HG02981 (cell line): ENCODE measurements around the gene CIAO3.

Source experiments
- ATAC-seq: cut with Tn5 transposase; IDR thresholded peaks from one replicate; pipeline ENCODE4 v1.9.1; 2021; ENCODE audit warnings: mild to moderate bottlenecking, moderate library complexity; ENCODE audit not compliant: unreplicated experiment

CIAO3 gene

DNA sequence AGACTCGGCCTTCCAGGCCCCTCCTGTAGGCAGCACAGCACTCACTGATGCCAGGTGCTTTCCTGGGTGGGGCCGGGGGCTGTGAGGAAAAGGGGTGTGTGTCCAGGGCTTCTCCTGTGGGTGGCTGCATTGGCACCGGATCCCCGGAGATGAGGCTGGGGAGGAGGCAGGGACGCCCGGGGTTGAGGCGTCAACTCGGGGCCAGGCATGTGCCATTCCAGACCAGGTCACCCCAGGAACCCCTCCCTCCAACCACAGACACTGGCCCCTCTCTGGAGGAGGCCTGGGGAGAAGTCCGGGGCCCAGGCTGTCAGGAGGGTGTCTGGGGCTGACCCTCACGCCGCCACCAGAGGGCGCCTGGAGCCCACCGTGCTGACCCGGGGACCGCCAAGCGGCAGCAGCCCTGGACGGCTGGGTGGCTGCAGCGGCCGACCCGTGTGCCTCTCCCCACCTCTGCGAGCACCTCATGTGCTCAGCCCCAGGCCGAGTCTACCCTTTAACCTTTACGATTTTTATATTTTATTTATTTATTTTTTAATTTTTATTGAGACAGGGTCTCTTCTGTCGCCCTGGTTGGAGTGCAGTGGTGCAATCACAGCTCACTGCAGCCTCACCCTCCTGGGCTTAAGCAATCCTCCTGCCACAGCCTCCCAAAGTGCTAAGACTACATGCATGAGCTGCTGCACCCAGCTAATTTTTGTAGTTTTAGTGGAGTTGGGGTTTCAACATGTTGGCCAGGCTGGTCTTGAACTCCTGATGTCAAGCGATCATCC lies 29.1 kb downstream of the CIAO3 start:
- no peak for ATAC-seq

DNA sequence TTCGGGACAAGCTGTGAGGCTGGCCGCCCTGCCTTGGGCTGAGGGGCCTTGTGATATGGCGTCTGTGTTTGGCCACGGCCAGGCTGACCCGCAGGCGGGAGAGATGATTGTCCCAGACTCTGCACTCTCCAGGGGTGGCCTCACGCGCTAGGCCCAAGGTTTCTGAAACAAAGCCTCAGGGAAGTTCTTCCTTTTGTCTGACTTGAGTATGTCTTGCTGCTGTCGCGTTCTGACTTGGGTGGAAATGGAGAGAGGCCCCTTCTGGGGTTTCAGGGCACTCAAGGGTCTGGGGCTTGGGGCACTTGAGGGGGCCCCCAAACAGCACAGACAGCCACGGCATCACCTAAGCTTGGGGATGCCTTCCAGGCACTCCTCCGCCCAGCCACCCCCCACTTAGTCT lies 29.7 kb downstream of the CIAO3 start:
- no peak for ATAC-seq

- ATAC-seq, result no peak
Observed at GRCh38 chr16:710500-711075, 30.2 kb downstream of the CIAO3 start.

GRCh38 chr16:709566-710499 lies 31.0 kb downstream of the CIAO3 start:
- ATAC-seq, result no peak

DNA sequence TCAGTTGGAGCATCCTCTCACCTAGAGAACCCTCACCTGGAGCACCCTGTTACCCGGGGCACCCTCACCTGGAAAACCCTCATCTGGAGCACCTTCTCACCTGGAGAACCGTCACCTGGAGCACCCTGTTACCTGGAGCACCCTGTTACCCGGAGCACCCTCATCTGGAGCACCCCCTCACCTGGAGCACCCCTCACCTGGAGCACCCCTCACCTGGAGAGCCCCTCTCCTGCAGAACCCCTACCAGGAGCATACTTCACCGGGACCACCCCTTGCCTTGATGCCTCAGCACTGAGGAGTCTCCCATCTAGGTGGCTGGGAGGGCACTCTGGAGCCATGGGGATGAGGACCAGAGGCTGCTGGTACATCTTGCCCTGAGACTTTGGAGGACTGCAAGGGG lies 31.8 kb downstream of the CIAO3 start:
- ATAC-seq, result no peak

DNA sequence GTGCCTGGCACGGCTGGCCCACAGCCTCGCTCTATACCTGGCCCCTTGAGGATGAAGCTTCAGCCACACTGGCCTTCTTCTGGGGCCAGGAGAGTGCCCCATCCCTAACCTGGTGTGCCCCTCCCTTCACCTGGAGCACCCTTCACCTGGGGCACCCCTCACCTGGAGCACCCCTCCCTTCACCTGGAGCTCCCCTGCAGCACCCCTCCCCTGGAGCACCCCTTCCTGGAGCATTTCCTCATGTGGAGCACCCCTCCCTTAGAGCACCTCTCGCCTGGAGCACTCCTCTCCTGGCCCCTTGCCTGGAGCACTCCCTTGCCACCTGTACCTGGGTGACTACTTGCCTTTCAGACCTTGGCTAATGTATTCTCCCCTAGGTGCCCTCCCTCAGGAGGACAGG lies 32.8 kb downstream of the CIAO3 start:
- no peak for ATAC-seq

- ATAC-seq, result no peak
Observed at GRCh38 chr16:707062-707538, 33.7 kb downstream of the CIAO3 start.

GRCh38 chr16:706189-707061 lies 34.4 kb downstream of the CIAO3 start:
- ATAC-seq, result no peak

DNA sequence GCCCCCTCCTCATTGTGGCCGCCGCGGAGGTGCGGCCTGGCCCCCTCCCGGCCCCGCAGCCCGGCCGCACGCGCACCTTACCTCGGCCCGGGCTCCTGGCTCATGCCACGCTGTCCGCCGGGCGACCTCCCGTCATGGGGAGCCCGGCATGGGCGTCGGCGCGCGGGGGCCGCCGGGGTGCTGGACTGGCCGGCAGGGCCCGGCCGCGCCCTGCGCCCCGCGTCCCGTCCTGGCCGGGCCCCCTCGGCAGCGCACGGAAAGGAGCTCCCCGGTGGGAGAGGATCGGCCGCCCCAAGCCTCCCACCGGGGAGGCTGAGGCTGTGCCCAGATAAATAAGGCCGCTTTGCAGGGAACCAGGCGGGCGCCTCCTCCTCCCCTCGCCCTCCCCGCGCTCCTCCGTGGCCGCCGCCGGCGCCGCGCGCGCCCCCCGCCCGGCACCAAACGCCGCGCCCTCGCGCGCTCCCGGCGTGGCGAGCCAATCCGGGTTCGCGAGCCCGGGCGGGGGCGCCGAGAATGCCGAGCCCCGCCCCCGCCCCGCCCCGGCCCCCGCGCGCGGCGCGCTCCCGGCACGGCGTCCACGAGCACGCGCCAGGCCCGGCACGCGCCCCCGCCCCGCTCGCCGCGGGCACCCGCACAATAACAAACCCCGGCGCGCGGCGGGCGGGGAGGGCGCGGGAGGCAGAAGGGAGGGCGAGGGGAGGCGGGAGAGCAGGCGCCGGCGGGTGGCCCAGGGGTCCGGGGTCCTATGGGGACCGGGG lies 35.2 kb downstream of the CIAO3 start, which contains the start of gene FBXL16:
TSS of gene FBXL16 (minus strand) at position 371 of the 758 bp plus-strand sequence. CDS start 8,396 bp downstream, outside the sequence.
- no peak for ATAC-seq

DNA sequence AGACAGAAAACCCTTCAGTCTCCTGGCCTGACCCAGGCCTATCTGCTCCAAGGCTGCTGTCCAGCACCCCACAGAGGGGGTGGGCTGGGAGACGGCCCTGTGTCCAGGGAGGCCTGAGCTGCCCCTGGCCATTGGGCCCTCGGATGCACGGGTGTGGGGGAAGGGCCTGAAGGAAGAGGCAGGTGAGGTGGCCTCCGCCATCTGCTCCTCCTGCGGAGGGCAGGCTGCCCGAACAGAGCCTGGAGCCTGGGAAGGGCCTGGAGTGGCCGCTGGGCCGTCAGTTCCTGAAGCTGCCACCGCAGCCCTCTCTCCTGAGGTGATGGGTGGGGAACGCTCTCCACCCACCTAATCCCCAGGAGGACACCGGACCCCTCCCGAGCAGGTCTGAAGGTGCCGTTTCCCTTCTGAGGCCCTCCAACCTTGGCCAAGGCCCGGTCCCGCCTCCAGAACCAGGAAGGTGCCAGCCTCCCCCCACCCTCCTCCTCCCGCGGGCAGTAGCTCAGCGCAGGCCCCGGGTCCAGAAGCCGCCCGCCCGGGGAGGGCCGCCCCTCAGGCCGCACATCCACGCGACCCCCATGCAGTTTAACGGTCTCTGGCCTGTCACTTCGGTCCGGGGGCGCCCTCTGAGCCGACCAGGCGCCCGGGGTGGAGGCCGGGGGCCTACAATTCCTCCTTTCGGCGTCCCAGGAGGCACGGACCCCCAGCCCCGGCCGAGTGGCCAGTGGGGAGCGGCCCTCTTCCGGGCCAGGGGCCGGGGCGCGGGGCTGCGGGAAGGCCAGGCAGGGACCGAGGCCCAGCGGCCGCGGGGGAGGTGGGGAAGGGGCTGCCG lies 36.0 kb downstream of the CIAO3 start:
- ATAC-seq, result no peak

DNA sequence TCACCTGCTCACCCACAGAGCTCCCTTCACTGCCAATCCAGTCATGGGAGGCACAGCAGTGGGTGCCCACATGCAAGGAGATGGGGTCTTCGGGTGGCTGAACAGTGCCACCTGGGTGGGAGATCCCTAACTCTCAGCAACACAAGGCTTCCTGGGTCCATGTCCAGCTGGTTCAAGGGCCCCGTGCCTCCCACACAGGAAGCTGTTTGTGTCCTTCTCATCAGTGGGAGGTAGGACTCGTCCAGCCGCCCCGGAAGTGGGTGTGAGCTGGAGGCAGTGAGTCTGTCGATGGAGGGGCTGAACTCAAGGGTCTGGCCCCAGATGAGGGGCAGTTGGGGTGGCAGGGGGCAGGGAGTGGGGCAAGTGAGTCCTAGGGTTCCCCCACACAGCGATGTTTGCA lies 36.8 kb downstream of the CIAO3 start:
- no peak for ATAC-seq

DNA sequence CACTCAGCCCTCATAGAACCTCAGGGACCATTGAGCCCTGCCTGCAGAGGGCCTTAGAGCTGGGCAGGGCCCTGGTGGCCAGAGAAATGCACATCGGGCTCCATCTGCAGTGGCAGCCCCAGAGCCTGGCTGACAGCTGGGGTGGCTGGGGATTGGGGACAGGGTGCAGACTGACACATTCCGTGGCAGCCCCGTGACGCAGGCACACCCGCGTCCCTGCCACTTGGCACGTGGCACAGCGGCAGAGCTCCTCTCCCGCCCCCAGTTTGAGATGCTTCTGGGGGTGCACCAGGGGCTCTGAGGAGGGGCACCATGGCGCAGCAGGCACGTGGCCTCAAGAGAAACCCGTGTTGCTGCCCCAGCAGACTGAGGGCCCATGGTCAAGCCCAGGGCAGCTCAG lies 37.4 kb downstream of the CIAO3 start:
- no peak for ATAC-seq

DNA sequence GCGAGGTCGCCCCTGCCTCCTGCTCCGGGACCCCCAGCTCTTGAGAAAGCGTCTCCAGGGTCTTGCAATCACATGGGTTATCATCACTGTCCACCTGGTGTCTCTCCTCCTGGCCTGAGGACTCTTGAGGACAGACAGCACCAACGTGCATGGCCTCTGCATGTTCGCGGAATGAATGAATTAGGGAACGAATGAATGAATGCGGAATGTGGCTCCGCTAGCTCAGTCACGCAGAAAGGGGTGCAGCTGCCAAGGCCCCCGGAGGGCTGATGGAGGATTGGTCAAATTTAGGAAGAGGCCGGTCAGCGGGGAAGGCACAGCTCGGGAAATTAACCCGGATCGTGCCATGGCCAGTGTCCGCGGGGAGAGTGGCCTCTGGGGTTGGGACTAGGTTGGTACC lies 38.5 kb downstream of the CIAO3 start:
- ATAC-seq, result no peak

DNA sequence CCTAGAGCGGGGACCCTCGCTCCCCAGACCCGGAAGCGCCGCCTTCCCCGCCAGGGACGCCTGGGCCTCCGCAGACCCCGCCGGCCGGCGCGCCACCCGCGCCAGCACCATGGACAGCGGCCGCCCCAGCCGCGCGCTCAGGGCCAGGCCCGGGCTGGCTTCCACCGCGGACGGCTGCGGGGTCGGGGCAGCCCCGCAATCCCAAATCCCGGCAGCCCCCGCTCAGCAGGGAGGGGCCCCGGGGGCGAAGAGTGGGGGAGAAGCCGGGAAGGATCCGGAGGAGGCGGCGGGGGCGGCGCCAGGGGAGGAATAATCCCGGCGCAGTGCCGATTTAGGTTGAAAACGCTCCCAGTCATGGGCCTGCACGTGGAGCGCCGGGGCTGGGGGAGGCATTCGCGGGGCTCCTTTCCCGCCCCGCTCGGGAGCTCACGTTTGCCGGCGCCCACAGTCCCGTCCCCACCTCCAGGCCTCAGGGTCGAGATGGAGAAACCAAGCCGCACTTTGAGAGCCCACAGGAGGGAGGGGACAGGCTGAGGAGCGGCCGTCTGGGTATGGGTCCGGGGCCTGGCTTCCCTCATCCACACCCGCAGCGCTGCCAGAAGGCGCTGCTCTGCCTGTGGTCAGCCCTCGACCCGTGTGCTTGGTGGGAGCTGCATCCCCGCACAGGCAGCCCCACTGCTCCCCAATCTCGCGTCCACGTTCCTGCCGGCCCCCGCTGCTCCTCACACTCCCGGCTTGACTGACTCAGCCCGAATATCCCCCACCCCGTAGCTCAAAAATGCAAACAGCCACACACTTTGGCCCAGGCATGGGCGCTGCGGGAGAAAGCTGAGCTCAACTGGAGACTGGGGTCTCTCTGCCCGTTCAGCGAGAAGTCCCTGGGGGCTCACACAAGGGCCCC lies 39.9 kb downstream of the CIAO3 start:
- ATAC-seq, result no peak

DNA sequence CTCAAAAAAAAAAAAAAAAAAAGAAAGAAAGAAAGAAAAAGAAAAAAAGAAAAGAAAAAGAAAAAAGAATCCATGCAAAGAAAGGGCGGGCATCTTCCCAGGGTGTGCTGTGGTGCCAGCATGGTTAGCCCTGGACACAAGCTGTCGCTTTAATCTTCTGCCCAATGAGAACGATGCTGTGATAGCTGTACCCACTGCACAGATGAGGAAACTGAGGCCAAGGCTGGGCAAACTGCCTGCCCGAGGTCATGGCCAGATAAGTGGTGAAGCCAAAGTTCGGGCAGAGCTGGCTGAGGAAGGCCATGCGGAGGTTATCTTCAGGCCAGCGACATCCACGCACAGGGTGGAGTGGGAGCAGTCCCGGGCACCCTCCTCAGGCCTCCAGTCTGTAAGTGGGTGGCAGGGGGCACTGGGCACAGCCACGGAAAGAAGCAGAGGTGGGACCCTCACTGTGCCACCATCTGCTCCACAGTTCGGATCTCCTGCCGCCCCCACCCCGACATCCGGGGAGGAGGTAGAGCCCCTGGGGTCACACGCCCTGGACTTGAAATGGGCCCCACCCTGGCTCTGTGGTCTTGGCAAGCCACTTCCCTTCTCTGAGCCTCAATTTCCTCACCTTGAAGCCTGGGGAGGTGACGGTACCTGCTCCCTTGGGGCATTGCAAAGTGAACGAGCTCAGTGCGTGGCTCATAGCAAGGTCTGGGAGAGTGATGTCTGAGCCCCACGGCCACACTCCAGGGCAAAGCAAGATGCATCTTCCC lies 41.7 kb downstream of the CIAO3 start:
- ATAC-seq, result no peak

- ATAC-seq, result no peak
Observed at GRCh38 chr16:695355-696089, 45.3 kb downstream of the CIAO3 start.
